Stimulated activated naive CD8-positive, alpha-beta T cell treated with anti-CD3 and anti-CD28 coated beads, Interleukin-15, Interleukin-2, amounts not matched to agents 100 U/mL and 50 U/mL, for 24 hours (primary cell): Measurements from ENCODE around the gene RHOBTB1.
A peak's percentile ranks its signal among the peaks of the same experiment; 100 is the strongest.
"Not testable (repeated sequence)": the region's sequence is repeated elsewhere in the genome, so short reads cannot be mapped to it uniquely, and the experiment has no call there.

ENCODE experiments used
- ATAC-seq: fragments of 150-1000 bp; cut with Tn5 transposase; one replicate; pipeline ENCODE4 v1.10.0; 2021
- DNase-seq: peaks from one replicate; pipeline ENCODE4 v3.0.0; 2021

Gene RHOBTB1, protein sequence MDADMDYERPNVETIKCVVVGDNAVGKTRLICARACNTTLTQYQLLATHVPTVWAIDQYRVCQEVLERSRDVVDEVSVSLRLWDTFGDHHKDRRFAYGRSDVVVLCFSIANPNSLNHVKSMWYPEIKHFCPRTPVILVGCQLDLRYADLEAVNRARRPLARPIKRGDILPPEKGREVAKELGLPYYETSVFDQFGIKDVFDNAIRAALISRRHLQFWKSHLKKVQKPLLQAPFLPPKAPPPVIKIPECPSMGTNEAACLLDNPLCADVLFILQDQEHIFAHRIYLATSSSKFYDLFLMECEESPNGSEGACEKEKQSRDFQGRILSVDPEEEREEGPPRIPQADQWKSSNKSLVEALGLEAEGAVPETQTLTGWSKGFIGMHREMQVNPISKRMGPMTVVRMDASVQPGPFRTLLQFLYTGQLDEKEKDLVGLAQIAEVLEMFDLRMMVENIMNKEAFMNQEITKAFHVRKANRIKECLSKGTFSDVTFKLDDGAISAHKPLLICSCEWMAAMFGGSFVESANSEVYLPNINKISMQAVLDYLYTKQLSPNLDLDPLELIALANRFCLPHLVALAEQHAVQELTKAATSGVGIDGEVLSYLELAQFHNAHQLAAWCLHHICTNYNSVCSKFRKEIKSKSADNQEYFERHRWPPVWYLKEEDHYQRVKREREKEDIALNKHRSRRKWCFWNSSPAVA

DNA sequence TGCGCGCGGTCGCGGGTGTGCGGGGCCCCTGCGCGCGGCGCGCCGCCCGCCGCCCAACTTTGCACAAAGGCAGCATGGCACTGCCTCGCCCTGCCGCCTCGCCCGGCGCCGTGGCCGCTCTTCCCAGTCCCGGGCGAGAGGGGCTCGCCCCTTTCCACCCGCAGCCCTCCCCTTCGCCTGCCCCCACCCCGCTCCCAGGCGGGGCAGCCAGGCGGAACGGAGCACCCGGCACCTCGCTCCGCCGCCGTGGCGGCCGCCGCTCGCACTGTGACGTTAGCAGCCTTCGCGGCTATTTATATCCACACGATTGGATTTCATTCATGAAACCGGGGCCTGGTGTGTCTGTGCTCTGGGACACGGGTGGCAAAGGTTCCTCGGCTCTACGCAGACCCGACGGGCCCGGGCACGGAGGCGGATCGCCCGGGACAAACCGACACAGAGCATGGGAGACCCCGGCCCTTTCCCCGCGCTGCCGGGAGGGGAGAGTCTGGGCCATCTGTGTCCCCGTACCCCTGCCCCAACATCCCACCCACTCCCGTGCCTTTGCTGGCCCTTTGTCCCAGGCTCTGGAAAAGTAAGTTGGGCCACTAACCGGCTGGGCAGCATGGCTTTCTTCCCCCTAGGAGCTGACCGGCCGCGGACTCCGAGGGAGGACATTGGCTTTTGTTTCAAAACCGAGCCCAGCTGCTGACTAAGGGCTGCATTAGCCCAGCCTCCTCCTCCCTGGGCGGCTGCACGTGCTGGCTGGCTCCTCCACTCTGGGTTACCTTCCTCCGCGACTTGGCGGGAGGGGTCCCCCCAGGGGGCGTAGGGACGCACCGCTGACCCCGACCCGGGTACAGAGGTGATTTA lies at the start of gene RHOBTB1:
Gene RHOBTB1, minus strand, starts transcription at position 128 of the 852 bp plus-strand sequence. CDS start 32,643 bp downstream, outside the sequence.
- ATAC-seq = peak; percentile 57
- peak; percentile 35 for DNase-seq

DNA sequence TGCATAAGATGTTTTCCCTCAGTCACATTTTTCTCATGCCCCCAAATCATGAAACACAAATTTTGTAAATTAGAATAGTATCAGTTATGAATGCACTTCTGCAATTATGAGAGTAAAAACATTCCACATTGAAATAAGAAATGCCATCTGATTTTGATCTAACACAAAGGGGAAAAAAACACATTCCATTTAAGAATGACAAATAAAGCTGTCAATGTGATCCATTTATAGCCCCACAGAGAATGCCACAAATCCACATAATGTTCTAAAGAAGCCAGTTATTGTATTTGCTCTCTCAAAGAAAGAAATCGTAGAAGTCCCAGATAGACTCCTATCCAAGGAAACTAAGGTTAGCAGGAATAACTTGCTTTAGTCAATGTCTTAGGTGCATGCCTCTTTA lies 48.7 kb upstream of the RHOBTB1 start:
- ATAC-seq = no peak
- no peak for DNase-seq

DNA sequence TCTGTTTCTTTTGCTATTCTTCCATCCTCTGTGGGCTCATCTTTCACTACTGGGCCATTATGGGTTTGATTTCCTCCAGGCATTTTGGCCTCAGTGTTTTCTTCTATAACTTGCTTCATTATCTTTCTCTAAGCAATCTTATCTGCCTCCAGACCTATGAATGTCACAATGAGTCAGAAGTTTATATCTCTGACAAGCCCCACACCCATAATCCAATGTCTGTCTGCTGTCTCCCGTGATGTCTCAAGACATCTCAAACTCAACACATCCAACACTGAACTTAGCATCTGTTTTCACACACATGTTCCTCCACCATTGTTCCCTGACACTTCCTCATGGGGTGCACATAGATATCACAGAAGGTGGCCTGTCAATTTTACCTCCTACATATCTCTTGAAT lies 46.7 kb upstream of the RHOBTB1 start:
- ATAC-seq = no peak
- no peak for DNase-seq

DNA sequence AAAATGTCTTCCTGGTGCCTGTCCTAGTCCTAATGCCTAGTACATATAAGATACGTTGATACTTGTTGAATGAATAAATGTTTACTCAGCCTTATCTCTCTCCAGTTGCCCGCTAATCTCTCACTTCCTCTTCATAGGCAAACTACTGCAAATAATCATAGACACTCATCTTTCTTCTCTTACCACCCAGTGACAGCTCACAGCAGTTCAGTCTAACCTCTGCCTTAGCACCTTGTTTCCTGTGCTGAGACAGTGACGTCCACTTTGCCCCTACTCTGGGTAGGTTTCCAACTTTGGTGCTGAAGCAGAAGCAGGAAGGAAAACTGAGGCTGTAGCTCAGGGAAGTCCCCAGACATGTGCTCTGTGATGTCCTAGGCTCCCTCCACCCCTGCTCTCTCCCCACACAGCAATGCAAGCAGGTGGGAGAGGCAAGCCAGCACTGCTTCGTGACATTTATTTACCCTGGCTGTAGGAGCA lies 45.5 kb upstream of the RHOBTB1 start:
- ATAC-seq = peak; percentile 46

DNA sequence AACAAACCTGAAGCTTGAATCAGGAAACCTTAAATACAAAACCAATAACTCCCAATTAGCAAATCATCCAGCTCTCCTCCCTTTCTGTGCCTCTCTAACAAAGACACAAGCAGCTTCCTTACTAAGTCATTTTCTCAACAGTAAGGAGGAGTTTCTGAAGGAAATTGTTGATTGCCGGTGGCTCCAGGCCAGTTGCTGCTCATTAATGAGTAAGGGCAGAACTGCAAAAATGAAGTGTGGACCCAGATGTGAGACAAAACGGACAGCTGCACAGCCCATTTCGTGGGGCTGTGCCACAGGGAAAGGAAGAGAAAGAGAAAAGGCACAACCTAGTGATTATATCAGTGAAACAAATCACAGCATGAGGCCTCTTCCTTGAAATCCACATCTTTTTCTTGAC lies 42.8 kb upstream of the RHOBTB1 start:
- DNase-seq = no peak

More for the DNA sequence above, 45.5 kb upstream of the RHOBTB1 start:
- DNase-seq = no peak

DNA sequence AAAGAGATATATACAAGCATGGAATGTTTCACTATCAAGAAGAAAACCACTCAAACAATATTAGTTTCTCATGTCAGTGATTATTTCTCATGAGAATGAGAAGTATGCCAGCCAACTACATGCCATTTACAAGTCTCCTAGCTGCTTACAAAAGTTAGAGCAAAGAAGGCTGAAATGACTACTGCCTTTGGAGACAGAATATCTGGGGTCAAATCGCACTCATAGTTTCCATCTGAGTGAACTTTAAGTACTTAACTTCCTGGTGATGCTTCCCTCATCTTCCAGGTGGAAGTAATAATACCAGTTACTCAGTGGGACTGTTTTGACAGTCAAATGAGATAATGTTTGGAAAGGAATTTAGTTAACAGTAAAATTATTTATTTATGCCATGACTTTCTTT lies 42.0 kb upstream of the RHOBTB1 start:
- ATAC-seq (no peak), DNase-seq (no peak)

More for the DNA sequence above, 42.8 kb upstream of the RHOBTB1 start:
- no peak for ATAC-seq

DNA sequence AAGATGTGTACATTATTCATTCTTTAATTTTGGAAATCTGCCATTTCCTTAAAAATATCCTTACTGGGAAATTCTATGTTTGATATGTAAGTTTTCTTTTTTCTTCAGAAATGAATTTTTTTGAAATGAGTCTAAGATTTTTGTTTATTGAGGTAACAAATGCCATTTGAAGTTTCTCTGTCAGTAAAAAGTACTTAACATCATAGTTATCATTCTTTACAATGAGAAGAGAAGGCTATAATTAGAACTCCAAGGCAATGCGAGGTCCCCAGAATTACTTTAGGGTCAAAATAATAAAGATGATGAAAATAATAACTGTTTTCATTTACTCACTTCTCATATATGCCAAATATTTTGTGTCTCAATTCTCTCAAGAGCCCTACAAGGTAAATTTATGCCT lies 37.0 kb upstream of the RHOBTB1 start:
- DNase-seq (no peak), ATAC-seq (no peak)

DNA sequence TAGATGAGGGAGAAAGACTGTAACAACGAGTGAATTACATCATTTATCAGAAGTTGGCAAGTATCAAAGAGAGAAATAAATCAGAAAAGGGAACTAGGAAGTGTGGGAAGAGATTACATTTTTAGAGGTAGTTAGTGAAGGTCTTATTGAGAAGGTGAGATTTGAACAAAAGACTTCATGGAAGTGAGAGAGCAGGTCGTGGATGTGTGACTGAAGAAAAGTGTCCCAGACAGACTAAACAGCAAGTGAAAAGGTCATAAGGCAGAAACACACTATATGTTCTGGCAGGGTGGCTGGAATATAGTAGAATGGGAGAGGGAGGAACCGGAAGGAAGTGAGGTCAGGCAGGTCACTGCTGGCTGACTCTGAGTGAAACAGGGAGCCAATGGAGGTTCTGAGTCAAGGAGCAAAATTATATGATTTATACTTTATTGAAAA lies 35.7 kb upstream of the RHOBTB1 start:
- no peak for DNase-seq
- no peak for ATAC-seq

DNA sequence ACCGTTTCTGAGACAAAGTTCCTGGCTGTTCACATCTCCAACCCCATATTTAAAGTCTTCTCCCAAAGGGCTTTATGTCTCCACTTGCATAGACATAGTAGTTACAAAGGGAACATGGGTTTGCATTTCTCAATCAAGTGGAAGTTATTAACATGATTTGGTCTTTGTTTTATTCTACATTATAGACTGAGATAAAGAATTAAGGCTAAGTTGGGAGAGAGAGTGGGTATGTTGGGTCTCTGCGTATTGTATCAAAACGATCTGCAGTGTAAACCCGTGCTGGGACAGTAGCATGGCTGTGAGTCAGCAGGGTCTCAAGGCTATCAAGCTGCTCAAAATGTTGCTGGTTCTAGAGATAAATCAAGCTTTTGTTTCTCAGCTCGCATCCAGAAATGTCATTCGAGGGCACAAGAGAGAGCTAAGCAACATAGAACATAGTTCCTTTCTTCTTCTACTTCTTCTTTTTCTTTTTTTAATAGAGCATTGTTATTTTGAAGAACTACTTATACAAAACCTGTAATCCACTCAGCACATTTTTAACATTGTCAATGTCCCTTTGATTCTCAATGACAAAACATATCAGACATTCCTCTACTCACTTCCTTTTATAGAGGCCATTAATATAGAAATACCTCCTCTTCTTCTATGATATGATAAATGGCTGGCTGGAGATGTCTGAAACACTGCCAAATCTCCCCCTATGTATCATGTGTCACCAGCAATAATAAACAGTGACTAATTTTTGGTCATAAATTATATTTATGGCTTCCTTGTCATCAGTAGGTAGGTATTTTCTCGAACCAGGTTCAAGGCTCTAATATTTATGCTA lies 34.5 kb upstream of the RHOBTB1 start:
- ATAC-seq (no peak), DNase-seq (no peak)

DNA sequence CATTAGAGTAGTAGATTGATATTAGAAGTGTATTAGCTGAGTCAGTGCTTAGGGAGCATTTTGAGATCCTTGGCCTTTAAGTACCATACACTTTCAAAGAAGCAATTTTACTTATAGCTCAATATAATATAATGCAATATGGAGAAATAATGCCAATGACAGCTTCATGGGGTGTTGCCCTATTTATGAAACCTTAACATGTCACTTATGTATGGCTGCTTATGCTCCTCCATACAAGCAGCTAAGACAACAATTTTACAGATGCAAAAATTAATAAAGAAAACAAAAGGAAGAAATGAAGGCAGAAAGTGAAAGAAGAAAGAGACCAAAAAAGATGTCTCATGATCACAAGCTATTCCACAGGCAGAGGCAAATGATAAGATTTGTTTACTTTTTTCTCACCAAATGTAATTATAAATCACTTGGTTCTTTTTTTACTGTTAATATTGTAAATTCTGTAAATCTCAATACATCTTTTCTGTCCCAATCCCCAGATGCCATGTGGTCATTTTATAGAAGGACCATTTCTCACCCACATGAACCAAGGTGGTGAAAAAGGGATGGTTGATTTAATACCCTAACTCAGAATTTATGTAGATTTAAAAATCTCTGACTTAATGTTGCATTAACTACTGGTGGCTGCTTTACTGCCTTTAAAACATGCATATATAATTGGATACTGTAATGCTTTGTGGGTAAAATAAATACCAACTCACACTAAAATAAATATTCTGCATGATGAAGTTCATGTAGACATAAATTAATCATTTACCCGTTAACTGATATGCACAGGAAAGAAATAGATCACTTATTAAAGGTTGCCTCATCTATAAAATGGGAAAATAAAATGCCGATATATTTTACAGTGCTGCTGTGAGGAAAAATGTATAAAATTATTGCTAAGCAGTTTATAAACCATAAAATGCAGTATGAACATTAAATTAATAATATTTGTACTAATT lies 33.5 kb upstream of the RHOBTB1 start:
- no peak for ATAC-seq
- DNase-seq = no peak

DNA sequence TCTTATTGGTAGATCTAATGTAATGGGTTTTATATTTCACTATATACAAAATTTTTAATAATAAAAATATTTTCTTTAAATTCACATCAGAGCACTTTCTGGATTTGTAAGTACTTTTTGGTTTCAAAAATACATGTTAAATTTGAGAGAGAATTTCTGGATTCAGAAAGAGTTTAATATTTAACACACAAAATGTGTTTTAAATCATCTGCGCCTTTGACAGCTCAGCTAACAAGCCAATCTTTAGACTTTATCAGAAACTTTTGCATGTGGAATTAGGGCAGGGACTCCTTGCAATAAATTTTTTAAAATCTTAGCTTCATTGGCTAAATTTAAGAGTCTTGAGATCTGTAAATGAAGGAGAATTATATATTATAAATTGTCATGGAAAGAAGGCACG lies 32.7 kb upstream of the RHOBTB1 start:
- DNase-seq (no peak), ATAC-seq (no peak)

DNA sequence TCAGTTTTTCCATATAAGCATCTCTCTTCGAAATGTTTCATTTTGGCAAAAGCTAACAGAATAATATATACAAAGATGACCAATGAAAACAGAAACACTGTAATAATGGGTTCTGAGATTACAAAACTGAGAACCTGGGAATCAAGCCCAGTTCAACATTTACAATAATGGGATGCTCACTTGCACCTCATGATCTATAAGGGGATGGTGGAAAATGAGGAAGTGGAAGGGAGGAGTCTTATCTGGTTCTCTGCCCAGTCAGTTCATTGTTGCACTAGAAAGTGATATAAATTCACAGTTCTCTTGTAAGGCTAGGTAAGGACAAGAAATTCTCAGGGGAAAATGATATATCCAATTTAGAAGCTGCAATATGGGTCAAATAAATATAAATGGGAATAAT lies 31.7 kb upstream of the RHOBTB1 start:
- no peak for DNase-seq
- no peak for ATAC-seq

DNA sequence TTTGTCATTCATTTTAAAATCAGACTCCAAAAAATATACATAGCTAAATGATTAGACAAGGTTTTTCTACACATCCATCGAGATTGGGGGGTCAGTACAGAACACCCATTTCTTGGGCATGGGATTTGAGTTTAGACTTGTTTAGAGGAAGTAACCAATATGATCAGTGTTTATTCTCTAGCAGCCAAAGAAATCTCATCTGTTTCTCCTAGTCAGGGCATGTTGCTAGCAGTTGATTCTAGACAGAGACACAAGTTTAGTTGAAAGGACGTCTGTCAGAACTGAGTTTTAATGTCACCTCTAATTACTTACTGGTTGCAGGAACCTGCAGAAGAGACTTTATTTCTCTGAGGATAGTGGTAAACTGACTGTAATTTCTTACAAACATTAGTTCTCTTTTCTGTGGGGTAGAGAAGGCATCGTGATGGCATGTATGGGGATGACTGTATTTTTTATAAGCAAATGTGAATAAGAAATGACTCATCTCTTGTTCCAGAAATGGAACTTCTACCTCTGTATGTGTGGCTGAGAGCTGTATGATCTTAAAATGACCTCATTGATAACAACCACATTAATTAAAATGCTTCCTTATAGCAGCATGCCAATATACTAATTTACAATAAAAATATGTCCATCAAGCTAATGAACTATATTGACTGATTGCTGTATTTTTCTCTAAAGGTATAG lies 30.6 kb upstream of the RHOBTB1 start:
- DNase-seq (no peak), ATAC-seq (peak; percentile 79)

DNA sequence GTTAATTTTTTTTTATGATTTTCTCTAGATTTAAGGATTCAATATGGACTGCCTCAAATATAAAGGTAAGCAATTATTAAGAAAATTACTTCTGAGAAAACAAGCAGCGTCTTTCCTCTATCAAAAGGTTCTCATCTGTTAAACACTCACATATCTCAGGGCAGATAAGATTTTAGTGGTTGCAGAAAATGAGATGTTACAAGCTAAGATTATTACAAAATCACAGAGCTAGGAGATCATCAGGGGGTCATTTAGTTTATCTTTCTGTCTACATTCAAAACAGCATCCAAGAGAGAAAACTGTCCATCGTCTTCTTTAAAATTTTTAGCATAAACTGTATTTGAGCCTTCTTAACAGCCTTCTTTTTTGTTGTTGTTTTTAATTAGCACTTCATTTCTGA lies 29.1 kb upstream of the RHOBTB1 start:
- no peak for DNase-seq
- ATAC-seq = no peak

DNA sequence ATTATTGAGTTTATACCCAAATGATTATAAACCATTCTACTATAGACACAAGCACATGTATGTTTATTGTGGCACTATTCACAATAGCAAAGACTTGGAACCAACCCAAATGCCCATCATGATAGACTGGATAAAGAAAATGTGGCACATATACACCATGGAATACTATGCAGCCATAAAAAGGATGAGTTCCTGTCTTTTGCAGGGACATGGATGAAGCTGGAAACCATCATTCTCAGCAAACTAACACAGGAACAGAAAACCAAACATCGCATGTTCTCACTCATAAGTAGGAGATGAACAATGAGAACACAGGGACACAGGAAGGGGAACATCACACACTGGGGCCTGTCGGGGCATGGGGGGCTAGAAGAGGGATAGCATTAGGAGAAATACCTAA lies 28.2 kb upstream of the RHOBTB1 start:
- not testable (repeated sequence) for DNase-seq, ATAC-seq

DNA sequence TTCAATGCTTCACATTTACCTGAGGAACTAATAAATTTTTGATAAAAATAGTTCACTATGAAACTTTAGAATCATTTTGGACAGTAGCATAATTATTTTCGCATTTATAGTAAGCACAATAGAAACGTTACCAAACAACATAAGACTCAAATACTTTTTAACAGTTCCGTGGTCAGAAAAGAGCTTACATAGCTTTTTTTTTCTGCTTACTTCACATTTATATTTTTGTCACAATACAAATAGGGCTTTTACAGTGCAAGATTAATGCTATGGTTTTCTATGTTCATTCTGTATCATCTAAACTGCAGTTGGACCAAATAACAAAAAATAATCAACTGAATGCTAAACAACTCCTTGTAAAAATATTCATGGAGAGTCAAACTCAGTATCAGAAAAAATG lies 26.5 kb upstream of the RHOBTB1 start:
- ATAC-seq (no peak), DNase-seq (no peak)

DNA sequence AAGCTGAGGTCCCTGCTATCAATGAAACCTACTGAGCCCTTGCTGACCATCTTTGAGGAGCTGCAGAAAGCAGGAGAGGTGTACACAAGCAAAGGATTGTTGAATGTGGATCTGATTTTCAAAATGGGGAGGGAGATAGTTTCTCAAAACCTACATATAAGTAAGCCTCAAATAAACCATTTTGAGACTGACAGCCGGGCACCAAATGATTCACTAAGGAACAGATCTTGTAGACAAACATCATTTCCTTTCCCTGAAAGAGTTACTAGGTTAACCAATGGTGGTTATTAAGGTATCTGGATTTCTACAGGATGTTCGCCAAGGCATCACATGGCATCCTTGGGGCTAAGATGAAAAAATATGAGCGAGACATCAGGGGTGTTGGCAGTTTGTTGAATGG lies 24.5 kb upstream of the RHOBTB1 start:
- peak; percentile 40 for ATAC-seq

DNA sequence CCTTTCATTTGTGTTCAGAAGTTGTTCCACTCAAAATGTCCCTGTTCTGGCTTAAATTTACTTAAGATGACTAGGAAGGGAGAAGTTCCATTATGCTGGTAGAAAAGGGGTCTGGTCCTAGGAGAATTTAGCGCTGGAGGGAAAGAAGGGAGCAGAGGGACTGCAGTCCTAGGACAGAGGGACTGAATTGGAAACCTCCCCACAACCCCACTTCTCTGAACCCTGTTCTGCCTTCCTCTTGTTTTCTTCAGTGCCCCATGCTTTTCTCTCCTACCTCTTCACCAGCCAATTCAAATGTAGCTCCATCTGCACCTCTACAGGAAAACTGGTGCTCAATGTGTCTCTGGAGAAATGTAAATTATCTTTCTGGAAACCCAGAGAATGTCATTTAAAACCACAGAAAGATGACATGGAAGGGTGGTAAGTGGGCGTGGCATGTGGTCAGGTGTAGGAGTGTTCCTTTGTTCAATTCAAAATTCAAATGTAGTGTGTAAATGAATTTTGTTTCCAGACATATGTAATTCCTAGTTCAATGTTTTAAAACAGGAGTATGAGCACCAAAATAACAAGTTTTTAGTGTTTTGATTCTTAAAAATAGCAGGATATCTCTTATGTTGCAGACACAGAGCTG lies 24.0 kb upstream of the RHOBTB1 start:
- ATAC-seq = peak; percentile 23
- peak; percentile 27 for DNase-seq

More for the DNA sequence above, 24.5 kb upstream of the RHOBTB1 start:
- DNase-seq = no peak

DNA sequence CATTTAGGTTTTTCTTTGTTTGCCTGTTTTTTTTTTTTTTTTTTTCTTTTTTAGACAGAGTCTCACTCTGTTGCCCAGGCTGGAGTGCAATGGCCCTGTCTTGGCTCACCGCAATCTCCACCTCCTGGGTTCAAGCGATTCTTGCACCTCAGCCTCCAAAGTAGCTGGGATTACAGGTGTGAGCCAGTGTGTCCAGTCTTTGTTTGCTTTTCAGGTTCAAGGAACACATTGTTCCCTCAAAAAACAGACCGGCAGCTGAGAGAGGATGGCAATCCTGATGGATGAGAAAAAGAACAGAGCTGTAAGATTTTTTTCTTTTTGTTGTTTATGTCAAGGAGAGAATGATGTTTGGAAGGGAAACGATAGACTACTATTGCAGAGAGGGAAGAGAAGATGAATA lies 23.3 kb upstream of the RHOBTB1 start:
- DNase-seq (no peak), ATAC-seq (no peak)
